ENCODE results near the gene RNF157.

- TF ChIP-seq CTCF (IDR thresholded peaks at IDR 0.05), result no peak
- TF ChIP-seq POLR2AphosphoS5 (IDR thresholded peaks at IDR 0.05; ENCODE audit: insufficient read depth in 1 of 2, low read depth in 1 of 2), result no peak
- no peak for TF ChIP-seq POLR2A (IDR thresholded peaks at IDR 0.05)
Measured at GRCh38 chr17:76136276-76137000, 103.9 kb downstream of the RNF157 start.
